ENCODE results near the gene CXCR3.
"Not testable (repeated sequence)": the region's sequence is repeated elsewhere in the genome, so short reads cannot be mapped to it uniquely, and the experiment has no call there.

Gene CXCR3

DNA sequence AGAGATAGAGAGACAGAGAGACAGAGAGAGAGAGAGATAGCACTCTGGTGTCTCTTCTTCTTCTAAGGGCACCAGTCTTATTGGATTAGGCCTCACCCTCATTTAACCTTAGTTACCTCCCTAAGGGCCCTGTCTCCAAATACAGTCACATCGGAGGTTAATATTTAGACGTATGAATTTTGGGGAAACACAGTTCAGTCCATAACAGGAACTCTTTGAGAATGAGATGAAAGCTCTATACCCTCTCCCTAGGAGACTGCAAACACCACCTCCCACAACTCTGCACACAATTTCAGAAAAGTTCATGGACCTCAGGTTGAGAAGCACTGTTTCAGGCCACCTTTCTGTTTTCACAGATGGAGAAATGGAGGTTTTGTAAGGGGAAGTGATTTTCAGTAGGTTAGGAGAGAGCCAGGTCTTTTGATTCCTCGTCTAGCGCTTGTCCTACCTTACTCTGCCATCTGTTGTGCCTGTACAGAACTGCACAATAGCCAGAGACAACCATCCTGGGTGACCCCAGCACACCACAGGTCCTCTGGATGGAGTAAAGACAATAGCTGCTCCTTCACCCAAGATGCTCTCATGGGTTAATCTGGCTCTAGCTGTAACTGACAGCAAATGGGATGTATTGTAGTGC is 32.1 kb upstream of the CXCR3 start:
- Histone ChIP-seq H3K27ac (ENCODE audit: extremely low read depth, low read depth, low read length) (no peak overlapping the region), H3K36me3 (ENCODE audit: control insufficient read depth in 2 of 2, insufficient read depth in 1 of 2, low read length in 2 of 2) (no peaks in the 10 kb centered on the region; a peak in 1 of 3 replicates), H3K4me3 (ENCODE audit: low read depth, low read length) (no peak overlapping the region), H3K4me1 (ENCODE audit: control insufficient read depth, insufficient read depth, low read length) (no peaks in the 10 kb centered on the region), H3K9me3 (ENCODE audit: control insufficient read depth, insufficient read depth, low read depth, low read length) (no peaks in the 10 kb centered on the region)
- POLR2A ChIA-PET, result no interaction called here
- CTCF ChIA-PET, result interaction anchor here (1.3 kb wide), 1 partner anchor 84 kb away, joined by 4 read pairs; no protein-coding TSS in a partner anchor
- TF ChIP-seq ZNF184 (tag by site-specific recombination; IDR thresholded peaks at IDR 0.05) (no peak), ZNF654 (tag by site-specific recombination; IDR thresholded peaks at IDR 0.05; ENCODE audit: low read depth) (peak; percentile 35), ZNF394 (tag by site-specific recombination; IDR thresholded peaks at IDR 0.05; ENCODE audit: borderline replicate concordance) (no peak)

DNA sequence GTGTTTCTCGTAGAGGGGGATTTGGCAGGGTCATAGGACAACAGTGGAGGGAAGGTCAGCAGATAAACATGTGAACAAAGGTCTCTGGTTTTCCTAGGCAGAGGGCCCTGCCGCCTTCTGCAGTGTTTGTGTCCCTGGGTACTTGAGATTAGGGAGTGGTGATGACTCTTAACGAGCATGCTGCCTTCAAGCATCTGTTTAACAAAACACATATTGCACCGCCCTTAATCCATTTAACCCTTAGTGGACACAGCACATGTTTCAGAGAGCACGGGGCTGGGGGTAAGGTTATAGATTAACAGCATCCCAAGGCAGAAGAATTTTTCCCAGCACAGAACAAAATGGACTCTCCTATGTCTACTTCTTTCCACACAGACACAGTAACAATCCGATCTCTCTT is 26.1 kb upstream of the CXCR3 start:
- H3K36me3 ChIP-seq (ENCODE audit: control insufficient read depth in 2 of 2, insufficient read depth in 1 of 2, low read length in 2 of 2); H3K27ac ChIP-seq (ENCODE audit: extremely low read depth, low read depth, low read length); H3K4me3 ChIP-seq (ENCODE audit: low read depth, low read length); H3K9me3 ChIP-seq (ENCODE audit: control insufficient read depth, insufficient read depth, low read depth, low read length); H3K4me1 ChIP-seq (ENCODE audit: control insufficient read depth, insufficient read depth, low read length); POLR2A ChIA-PET; CTCF ChIA-PET: not testable (repeated sequence)
- peak; percentile 60 for TF ChIP-seq KLF1 (tag by site-specific recombination; IDR thresholded peaks at IDR 0.05)

DNA sequence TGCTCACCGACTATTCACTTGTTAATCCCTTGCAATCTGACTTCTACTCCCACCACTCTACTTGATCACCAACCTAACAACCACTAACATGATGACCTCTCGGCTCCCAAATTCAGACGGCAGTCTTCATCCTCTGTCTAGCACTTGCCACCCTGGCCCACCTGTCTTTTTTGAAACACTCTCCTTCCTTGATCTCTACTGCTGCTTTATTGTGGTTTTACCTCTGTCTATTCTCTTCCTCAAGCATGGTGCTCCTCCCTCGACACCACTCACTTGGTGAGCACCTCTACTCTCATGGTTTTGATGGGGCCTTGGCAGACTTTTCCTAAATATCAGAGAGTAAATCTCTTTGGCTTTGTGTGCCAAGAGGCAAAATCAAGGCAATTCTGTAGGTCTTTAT is 21.7 kb upstream of the CXCR3 start:
- no peak overlapping the region for H3K4me3 ChIP-seq (ENCODE audit: low read depth, low read length)

DNA sequence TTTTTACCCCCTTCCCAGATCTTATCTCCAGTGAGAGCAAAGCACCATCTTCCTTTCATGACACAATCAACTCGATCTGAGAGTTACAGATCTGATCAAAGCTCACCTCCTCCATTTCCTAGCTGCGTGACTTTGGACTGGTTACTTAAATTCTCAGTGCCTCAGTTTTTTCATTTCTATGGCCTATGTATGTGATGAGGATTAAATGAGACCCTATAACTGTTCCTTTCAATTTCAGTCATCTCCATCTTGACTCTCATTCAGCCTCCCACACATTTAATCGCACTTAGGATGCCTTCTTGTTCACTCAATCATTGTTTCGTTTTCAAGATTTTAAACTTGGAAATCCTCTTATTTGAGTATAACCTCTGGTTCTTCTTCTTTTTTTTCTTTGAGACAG is 20.1 kb upstream of the CXCR3 start:
- ChIA-PET CTCF (interaction anchor here (0.7 to 1.6 kb wide), 3 partner anchors 13 to 649 kb away, joined by 3 to 4 read pairs (median 3); no protein-coding TSS in a partner anchor), POLR2A (no interaction called here)
- no peaks in the 10 kb centered on the region for H3K4me1 ChIP-seq (ENCODE audit: control insufficient read depth, insufficient read depth, low read length)
- no peaks in the 10 kb centered on the region; a peak in 1 of 3 replicates for H3K36me3 ChIP-seq (ENCODE audit: control insufficient read depth in 2 of 2, insufficient read depth in 1 of 2, low read length in 2 of 2)
- H3K4me3 ChIP-seq (ENCODE audit: low read depth, low read length), result no peak overlapping the region
- TF ChIP-seq, protein P1, sequence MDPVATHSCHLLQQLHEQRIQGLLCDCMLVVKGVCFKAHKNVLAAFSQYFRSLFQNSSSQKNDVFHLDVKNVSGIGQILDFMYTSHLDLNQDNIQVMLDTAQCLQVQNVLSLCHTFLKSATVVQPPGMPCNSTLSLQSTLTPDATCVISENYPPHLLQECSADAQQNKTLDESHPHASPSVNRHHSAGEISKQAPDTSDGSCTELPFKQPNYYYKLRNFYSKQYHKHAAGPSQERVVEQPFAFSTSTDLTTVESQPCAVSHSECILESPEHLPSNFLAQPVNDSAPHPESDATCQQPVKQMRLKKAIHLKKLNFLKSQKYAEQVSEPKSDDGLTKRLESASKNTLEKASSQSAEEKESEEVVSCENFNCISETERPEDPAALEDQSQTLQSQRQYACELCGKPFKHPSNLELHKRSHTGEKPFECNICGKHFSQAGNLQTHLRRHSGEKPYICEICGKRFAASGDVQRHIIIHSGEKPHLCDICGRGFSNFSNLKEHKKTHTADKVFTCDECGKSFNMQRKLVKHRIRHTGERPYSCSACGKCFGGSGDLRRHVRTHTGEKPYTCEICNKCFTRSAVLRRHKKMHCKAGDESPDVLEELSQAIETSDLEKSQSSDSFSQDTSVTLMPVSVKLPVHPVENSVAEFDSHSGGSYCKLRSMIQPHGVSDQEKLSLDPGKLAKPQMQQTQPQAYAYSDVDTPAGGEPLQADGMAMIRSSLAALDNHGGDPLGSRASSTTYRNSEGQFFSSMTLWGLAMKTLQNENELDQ (tag by site-specific recombination; IDR thresholded peaks at IDR 0.05; ENCODE audit: low read depth), result no peak
- no peak for TF ChIP-seq ZNF423 (tag by site-specific recombination; IDR thresholded peaks at IDR 0.05)
- no peak for TF ChIP-seq ZNF830 (tag by site-specific recombination; IDR thresholded peaks at IDR 0.05; ENCODE audit: low read depth)
- H3K27ac ChIP-seq (ENCODE audit: extremely low read depth, low read depth, low read length), result no peak overlapping the region
- no peaks in the 10 kb centered on the region for H3K9me3 ChIP-seq (ENCODE audit: control insufficient read depth, insufficient read depth, low read depth, low read length)

More for the DNA sequence above, 21.7 kb upstream of the CXCR3 start:
- Histone ChIP-seq H3K27ac (ENCODE audit: extremely low read depth, low read depth, low read length) (no peak overlapping the region), H3K36me3 (ENCODE audit: control insufficient read depth in 2 of 2, insufficient read depth in 1 of 2, low read length in 2 of 2) (no peaks in the 10 kb centered on the region; a peak in 1 of 3 replicates), H3K9me3 (ENCODE audit: control insufficient read depth, insufficient read depth, low read depth, low read length) (no peaks in the 10 kb centered on the region), H3K4me1 (ENCODE audit: control insufficient read depth, insufficient read depth, low read length) (no peaks in the 10 kb centered on the region)
- POLR2A ChIA-PET, result no interaction called here
- TF ChIP-seq ZNF302 (tag by site-specific recombination; IDR thresholded peaks at IDR 0.05; ENCODE audit: low read depth), result no peak
- no peak for TF ChIP-seq ZNF48 (tag by site-specific recombination; IDR thresholded peaks at IDR 0.05)
- TF ChIP-seq ZIC2 (tag by site-specific recombination; IDR thresholded peaks at IDR 0.05), result no peak
- no peak for TF ChIP-seq ZNF658 (tag by site-specific recombination; IDR thresholded peaks at IDR 0.05)
- CTCF ChIA-PET, result no interaction called here

DNA sequence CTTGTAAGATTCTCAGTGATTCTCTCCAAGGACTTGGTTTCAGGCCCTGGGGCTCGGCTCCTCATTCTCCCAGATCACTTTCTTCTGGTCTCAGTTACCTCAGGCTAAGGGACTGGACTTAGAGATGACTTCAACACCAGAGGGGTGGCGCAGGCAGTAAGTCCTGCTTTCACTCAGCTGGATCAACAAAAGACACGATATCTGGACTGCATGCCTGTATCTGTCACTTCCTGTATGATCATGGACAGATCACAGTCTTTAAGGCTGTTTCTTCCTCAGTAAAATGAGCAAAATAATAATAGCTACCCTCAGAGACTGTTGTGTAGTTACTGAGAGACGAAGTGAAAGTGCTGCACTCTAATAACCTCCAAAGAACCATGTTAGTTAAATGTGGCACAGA is 19.5 kb upstream of the CXCR3 start:
- POLR2A ChIA-PET, result no interaction called here
- Histone ChIP-seq H3K4me3 (ENCODE audit: low read depth, low read length) (no peak overlapping the region), H3K27ac (ENCODE audit: extremely low read depth, low read depth, low read length) (no peak overlapping the region), H3K36me3 (ENCODE audit: control insufficient read depth in 2 of 2, insufficient read depth in 1 of 2, low read length in 2 of 2) (no peaks in the 10 kb centered on the region; a peak in 1 of 3 replicates), H3K4me1 (ENCODE audit: control insufficient read depth, insufficient read depth, low read length) (no peaks in the 10 kb centered on the region), H3K9me3 (ENCODE audit: control insufficient read depth, insufficient read depth, low read depth, low read length) (no peaks in the 10 kb centered on the region)
- CTCF ChIA-PET, result interaction anchor here (0.7 to 1.6 kb wide), 3 partner anchors 14 to 27 kb away, joined by 3 to 4 read pairs (median 3); no protein-coding TSS in a partner anchor
- TF ChIP-seq ZNF560 (tag by site-specific recombination; IDR thresholded peaks at IDR 0.05; ENCODE audit: borderline replicate concordance) (no peak), ZNF548 (tag by site-specific recombination; IDR thresholded peaks at IDR 0.05) (no peak), ZNF266 (tag by site-specific recombination; IDR thresholded peaks at IDR 0.05; ENCODE audit: low read depth) (no peak), ZNF621 (tag by site-specific recombination; IDR thresholded peaks at IDR 0.05) (no peak)
- TF ChIP-seq, protein P2, sequence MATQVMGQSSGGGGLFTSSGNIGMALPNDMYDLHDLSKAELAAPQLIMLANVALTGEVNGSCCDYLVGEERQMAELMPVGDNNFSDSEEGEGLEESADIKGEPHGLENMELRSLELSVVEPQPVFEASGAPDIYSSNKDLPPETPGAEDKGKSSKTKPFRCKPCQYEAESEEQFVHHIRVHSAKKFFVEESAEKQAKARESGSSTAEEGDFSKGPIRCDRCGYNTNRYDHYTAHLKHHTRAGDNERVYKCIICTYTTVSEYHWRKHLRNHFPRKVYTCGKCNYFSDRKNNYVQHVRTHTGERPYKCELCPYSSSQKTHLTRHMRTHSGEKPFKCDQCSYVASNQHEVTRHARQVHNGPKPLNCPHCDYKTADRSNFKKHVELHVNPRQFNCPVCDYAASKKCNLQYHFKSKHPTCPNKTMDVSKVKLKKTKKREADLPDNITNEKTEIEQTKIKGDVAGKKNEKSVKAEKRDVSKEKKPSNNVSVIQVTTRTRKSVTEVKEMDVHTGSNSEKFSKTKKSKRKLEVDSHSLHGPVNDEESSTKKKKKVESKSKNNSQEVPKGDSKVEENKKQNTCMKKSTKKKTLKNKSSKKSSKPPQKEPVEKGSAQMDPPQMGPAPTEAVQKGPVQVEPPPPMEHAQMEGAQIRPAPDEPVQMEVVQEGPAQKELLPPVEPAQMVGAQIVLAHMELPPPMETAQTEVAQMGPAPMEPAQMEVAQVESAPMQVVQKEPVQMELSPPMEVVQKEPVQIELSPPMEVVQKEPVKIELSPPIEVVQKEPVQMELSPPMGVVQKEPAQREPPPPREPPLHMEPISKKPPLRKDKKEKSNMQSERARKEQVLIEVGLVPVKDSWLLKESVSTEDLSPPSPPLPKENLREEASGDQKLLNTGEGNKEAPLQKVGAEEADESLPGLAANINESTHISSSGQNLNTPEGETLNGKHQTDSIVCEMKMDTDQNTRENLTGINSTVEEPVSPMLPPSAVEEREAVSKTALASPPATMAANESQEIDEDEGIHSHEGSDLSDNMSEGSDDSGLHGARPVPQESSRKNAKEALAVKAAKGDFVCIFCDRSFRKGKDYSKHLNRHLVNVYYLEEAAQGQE (tag by site-specific recombination; IDR thresholded peaks at IDR 0.05), result no peak
- TF ChIP-seq, protein P3, sequence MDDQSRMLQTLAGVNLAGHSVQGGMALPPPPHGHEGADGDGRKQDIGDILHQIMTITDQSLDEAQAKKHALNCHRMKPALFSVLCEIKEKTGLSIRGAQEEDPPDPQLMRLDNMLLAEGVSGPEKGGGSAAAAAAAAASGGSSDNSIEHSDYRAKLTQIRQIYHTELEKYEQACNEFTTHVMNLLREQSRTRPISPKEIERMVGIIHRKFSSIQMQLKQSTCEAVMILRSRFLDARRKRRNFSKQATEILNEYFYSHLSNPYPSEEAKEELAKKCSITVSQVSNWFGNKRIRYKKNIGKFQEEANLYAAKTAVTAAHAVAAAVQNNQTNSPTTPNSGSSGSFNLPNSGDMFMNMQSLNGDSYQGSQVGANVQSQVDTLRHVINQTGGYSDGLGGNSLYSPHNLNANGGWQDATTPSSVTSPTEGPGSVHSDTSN (CRISPR knock-in tag; IDR thresholded peaks at IDR 0.05), result no peak
